Mucosa of stomach (tissue), 1 donor: Measurements from ENCODE around the gene ZBTB7C.

Experiments
- H3K27me3 ChIP-seq: one replicate; pipeline ENCODE4 v1.7.0; 2013; ENCODE audit warnings: mild to moderate bottlenecking, low read length; ENCODE audit not compliant: control insufficient read depth, insufficient read depth
- H3K36me3 ChIP-seq: one replicate; pipeline ENCODE4 v1.7.0; 2013; ENCODE audit warnings: low read length; ENCODE audit not compliant: control insufficient read depth, insufficient read depth
- H3K4me1 ChIP-seq: one replicate; pipeline ENCODE4 v1.7.0; 2013; ENCODE audit warnings: mild to moderate bottlenecking, low read length; ENCODE audit not compliant: control insufficient read depth, insufficient read depth
- H3K4me3 ChIP-seq: one replicate; pipeline ENCODE4 v1.7.0; 2013; ENCODE audit warnings: low read length
- H3K9ac ChIP-seq: one replicate; pipeline ENCODE4 v1.7.0; 2013; ENCODE audit warnings: mild to moderate bottlenecking, low read length, moderate library complexity
- H3K9me3 ChIP-seq: one replicate; pipeline ENCODE4 v1.7.0; 2013; ENCODE audit warnings: mild to moderate bottlenecking, low read length, moderate library complexity; ENCODE audit not compliant: control insufficient read depth
- donor health status: Pancreatic carcinoma.

The ZBTB7C gene

DNA sequence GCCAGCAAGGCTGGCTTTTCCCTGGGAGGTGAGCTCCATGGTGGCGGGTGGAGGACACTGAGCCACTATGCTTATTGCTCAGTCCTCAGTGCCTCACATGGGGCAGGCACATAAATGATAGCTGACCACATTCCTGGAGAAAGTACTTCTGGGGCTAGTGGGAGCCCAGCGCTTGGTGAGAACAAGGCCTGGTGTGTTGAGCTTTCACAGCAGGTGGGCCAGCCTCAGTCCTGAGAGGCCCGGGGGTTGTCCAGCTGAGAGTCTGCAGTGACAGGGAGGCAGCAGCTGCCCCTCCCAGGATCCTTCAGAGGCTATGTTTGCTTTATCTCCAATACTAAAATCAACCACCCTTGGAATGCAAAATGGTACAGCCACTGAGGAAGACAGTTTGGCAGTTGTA, 217.7 kb downstream of the ZBTB7C start:
- Histone ChIP-seq H3K27me3 (no peaks in the 10 kb centered on the region), H3K36me3 (no peaks in the 10 kb centered on the region), H3K4me3 (no peak overlapping the region), H3K4me1 (no peaks in the 10 kb centered on the region), H3K9me3 (no peaks in the 10 kb centered on the region), H3K9ac (no peak overlapping the region)

- Histone ChIP-seq H3K36me3 (no peaks in the 10 kb centered on the region), H3K9ac (no peak overlapping the region), H3K9me3 (no peaks in the 10 kb centered on the region), H3K4me1 (no peaks in the 10 kb centered on the region), H3K27me3 (no peaks in the 10 kb centered on the region), H3K4me3 (no peak overlapping the region)
Observed at GRCh38 chr18:48190994-48191393, 218.2 kb downstream of the ZBTB7C start.

GRCh38 chr18:48188609-48189008, 220.6 kb downstream of the ZBTB7C start:
- Histone ChIP-seq H3K9ac (no peak overlapping the region), H3K9me3 (no peaks in the 10 kb centered on the region), H3K36me3 (no peaks in the 10 kb centered on the region), H3K4me3 (no peak overlapping the region), H3K27me3 (no peaks in the 10 kb centered on the region), H3K4me1 (no peaks in the 10 kb centered on the region)

DNA sequence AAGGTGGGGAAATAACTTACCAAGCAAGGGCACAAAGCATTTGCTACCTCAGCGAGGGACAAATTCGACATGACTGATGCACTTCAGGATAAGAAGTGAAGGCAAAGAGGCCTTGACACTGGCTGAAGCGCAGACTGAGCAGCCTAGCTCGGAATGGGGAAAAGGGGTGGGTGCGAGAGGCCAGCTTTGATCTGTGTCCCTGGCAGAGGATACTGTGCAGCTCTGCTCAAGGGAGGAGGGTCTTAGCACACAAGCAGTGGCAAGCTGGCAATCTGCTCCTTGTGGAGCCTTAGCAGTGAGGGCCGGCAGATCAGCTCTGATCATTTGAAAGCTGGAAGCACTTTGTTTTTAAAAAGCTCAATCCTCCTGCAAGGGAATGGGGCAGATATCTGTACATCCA, 222.3 kb downstream of the ZBTB7C start:
- H3K36me3 ChIP-seq: no peaks in the 10 kb centered on the region
- no peaks in the 10 kb centered on the region for H3K9me3 ChIP-seq
- no peaks in the 10 kb centered on the region for H3K4me1 ChIP-seq
- H3K9ac ChIP-seq: no peak overlapping the region
- no peaks in the 10 kb centered on the region for H3K27me3 ChIP-seq
- H3K4me3 ChIP-seq: no peak overlapping the region

- H3K36me3 ChIP-seq: no peaks in the 10 kb centered on the region
- H3K27me3 ChIP-seq: no peaks in the 10 kb centered on the region
- H3K9me3 ChIP-seq: no peaks in the 10 kb centered on the region
- no peak overlapping the region for H3K4me3 ChIP-seq
- no peaks in the 10 kb centered on the region for H3K4me1 ChIP-seq
- H3K9ac ChIP-seq: no peak overlapping the region
Observed at GRCh38 chr18:48186131-48186766, 222.9 kb downstream of the ZBTB7C start.

DNA sequence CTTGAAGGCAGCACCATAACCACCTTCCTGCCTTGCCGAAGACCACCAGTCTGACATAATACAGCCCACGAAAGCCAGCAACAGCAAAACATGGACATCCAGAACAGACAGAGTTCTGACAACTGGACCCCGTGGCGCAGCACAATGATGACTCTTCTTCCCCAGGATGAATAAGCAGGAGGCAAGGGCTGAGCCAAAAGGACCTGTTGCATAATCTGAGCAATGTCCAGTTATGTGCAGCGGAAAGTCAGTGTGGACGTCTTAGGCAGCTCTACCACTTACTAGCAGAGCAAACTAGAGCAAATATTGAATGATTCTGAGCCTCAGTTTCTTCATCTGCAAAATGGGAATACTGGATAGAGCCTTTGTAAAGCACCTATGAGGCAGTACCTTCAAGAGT, 225.1 kb downstream of the ZBTB7C start:
- Histone ChIP-seq H3K4me3 (no peak overlapping the region), H3K36me3 (no peaks in the 10 kb centered on the region), H3K4me1 (peaks cover 3% of the 10 kb centered on the region), H3K9ac (no peak overlapping the region), H3K9me3 (no peaks in the 10 kb centered on the region), H3K27me3 (no peaks in the 10 kb centered on the region)

GRCh38 chr18:48183613-48184012, 225.6 kb downstream of the ZBTB7C start:
- Histone ChIP-seq H3K27me3 (no peaks in the 10 kb centered on the region), H3K4me3 (no peak overlapping the region), H3K36me3 (no peaks in the 10 kb centered on the region), H3K9ac (no peak overlapping the region), H3K9me3 (no peaks in the 10 kb centered on the region), H3K4me1 (peaks cover 7% of the 10 kb centered on the region)

GRCh38 chr18:48182779-48183178, 226.4 kb downstream of the ZBTB7C start:
- Histone ChIP-seq H3K9me3 (no peaks in the 10 kb centered on the region), H3K9ac (no peak overlapping the region), H3K27me3 (no peaks in the 10 kb centered on the region), H3K4me1 (peaks cover 9% of the 10 kb centered on the region), H3K36me3 (no peaks in the 10 kb centered on the region), H3K4me3 (no peak overlapping the region)

GRCh38 chr18:48181857-48182256, 227.3 kb downstream of the ZBTB7C start:
- H3K4me3 ChIP-seq: no peak overlapping the region
- no peaks in the 10 kb centered on the region for H3K36me3 ChIP-seq
- H3K9ac ChIP-seq: no peak overlapping the region
- H3K4me1 ChIP-seq: peaks cover 17% of the 10 kb centered on the region
- no peaks in the 10 kb centered on the region for H3K27me3 ChIP-seq
- no peaks in the 10 kb centered on the region for H3K9me3 ChIP-seq

DNA sequence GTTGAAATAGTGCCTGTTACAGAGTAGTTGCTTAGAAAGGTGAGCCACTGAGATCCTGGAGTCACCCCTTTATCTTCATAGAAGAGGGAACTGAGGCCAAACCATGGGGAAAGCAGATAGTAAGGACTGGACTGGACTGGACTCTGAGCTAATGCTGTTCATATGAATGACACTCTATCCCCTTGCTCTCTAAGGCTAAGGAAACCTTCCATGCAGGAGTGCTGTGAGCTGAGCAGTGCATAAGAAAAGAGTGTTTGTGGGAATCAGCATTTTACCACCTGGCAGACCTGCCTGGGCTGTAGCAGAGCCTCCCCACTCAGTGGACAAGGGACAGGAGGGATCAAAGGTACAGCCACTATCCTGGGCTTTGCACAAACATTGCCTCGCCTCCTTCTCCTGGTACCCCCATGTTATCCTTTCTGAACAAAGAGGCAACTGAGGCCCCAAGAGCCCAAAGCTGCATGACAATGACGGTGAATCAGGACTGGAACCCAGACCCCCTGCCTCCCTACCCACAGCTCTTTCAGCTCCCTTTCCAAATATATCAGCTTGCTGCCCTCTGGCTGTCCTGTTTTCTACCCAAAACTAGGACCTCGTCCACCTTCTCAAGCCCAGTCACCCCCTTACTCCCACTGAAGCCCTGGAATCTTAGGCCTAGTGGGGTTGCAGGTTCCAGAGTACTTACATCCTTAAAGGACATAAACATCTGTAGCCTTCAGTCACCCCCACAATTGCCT, 227.9 kb downstream of the ZBTB7C start:
- H3K9ac ChIP-seq: no peak overlapping the region
- H3K4me1 ChIP-seq: peaks cover 19% of the 10 kb centered on the region
- H3K36me3 ChIP-seq: no peaks in the 10 kb centered on the region
- no peaks in the 10 kb centered on the region for H3K9me3 ChIP-seq
- H3K27me3 ChIP-seq: no peaks in the 10 kb centered on the region
- no peak overlapping the region for H3K4me3 ChIP-seq

- no peak overlapping the region for H3K9ac ChIP-seq
- H3K4me3 ChIP-seq: no peak overlapping the region
- no peaks in the 10 kb centered on the region for H3K36me3 ChIP-seq
- H3K4me1 ChIP-seq: peaks cover 19% of the 10 kb centered on the region
- no peaks in the 10 kb centered on the region for H3K9me3 ChIP-seq
- H3K27me3 ChIP-seq: no peaks in the 10 kb centered on the region
Observed at GRCh38 chr18:48179666-48180065, 229.5 kb downstream of the ZBTB7C start.

GRCh38 chr18:48179001-48179400, 230.2 kb downstream of the ZBTB7C start:
- H3K36me3 ChIP-seq: no peaks in the 10 kb centered on the region
- no peak overlapping the region for H3K9ac ChIP-seq
- no peak overlapping the region for H3K4me3 ChIP-seq
- no peaks in the 10 kb centered on the region for H3K27me3 ChIP-seq
- no peaks in the 10 kb centered on the region for H3K9me3 ChIP-seq
- H3K4me1 ChIP-seq: peaks cover 19% of the 10 kb centered on the region
